Frontal cortex (tissue), 4 donors: ENCODE measurements around the gene P2RY1. TPM values are rescaled to one million over a fixed set of nuclear protein-coding genes. Genes with fewer than 3 reads are reported as not detected.

Experiments
- DNase-seq, 2 donors: peaks; one replicate each; pipeline ENCODE4 v3.0.0; 2012; ENCODE audit warnings: low spot score in 2 of 2
- FAIRE-seq: peaks from 2 replicates; lab custom pipeline; 2012; peaks lifted over from hg19 to GRCh38; lab: Jason Lieb, UNC
- total RNA-seq: library from RNA; depleted of rRNA; stranded (reverse); fragments of >200 nt; gene quantifications from one replicate; pipeline ENCODE4 v1.2.3, GENCODE V29; 2014
- donor health status: control.
- donor health status: control.
- donor health status: control.

The P2RY1 gene
- total RNA-seq, result 33.8 TPM

GRCh38 chr3:152834776-152835600 lies at the start of gene P2RY1:
Gene P2RY1 (plus strand): TSS chr3:152835131. CDS start chr3:152835783, 652 bp downstream.
- no peak for FAIRE-seq

DNA sequence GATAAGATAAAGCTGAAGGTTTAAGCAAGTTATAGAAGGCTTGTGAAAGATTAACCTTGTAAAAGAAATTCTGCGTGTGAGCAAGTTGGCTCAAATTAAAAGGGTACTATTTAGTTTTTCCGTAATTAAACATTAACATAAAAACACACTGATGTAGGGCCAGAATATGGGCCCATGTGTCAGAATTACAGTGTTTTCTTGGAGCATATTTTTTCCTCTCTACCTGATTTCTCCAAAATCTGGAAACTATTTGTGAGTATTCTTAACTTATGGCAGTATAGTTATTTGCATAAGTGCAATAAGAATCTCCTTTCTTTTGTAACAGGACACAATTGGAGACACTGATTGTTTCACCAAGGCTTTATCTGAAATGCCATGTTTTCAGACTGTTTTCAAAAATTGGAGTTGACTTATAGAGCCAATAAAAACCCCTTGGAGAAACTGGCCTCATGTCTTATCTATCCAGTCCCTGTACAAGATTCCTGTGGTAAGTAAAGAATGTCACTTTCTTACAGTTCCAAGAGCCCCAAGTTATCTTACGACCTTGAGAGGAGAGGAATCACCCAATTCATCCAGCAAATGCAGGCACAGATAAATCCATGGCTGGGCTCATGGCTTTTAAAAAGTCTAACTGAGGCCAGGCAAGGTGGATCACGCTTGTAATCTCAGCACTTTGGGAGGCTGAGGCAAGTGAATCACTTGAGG lies 47.8 kb upstream of the P2RY1 start:
- DNase-seq, result no peak
- FAIRE-seq, result no peak

More at GRCh38 chr3:152834776-152835600, at the start of gene P2RY1:
- DNase-seq, result peak; percentile 48 to 55

- no peak for DNase-seq
- FAIRE-seq, result no peak
Observed at GRCh38 chr3:152790651-152791387, 44.1 kb upstream of the P2RY1 start.

DNA sequence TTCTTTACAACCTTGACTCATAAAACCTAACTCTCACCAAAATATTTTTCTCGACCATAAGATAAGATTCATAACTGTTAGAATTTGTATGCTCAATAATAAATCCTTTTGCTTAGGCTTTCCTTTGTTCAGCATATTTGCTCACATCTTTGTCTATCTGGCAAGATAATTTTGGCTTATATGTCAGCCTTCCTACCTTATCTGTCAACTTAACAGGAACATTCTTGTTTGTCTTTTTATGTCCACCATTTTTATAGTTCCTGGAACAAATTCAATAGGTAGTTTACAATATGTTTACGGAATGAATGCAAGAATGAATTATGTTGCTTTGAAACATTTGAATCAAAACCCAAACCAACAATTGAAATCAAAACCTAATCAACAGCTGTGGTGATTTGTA lies 41.0 kb upstream of the P2RY1 start:
- no peak for FAIRE-seq
- DNase-seq, result no peak

GRCh38 chr3:152797751-152798432 lies 37.0 kb upstream of the P2RY1 start:
- no peak for DNase-seq
- FAIRE-seq, result no peak

DNA sequence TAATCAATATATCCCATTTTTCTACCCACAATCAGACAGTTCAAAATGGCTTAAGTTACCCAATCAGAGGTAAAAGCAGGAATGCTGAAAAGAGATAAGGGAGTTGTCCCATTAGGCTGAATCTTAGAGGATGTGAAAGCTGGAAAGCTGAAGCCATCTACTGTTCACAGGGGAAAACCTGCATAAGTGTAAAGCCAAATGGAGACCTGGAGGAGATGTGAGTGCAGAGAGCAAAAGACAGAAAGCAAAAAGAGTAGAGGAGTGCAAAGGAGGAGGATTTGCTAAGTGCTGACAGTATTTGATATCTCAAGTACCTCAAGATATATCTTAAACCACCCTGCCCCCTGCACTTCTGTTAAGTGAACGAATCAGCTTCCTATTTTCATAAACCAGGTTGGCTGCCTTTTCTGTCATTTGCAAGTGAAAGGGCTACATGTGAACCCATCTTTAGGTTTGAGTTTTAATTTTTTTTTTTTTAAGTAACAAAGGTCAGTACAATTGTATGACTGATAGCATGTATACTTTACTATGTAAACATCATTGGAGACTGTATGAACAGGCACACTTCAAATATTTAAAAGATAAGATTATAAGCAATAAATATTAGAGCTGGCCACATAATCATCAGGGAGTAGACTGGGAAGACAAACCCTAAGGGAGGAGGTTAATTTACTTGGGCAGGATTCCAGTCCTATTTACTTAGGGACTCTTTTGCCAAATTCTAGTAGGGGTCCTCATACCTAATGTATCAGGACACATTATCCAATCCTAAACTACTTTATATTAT lies 22.8 kb upstream of the P2RY1 start:
- FAIRE-seq (no peak), DNase-seq (no peak)

GRCh38 chr3:152817400-152817799 lies 17.5 kb upstream of the P2RY1 start:
- FAIRE-seq, result no peak
- DNase-seq, result no peak

DNA sequence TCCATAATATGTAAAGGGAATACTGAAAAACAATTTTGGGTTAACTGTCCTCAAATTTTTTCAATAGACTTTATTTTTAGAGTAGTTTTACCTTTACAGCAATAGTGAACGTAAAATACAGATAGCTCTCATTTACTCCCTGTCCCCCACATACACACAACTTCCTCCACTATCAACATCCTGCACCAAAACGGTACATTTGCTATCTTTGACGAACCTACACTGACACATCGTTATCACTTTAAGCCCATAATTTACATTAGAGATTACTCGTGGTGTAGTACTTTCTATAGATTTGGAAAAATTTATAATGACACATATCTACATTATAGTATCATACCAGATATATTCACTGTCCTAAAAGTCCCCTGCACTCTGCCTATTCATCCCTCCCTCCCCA lies 16.9 kb upstream of the P2RY1 start:
- DNase-seq (no peak), FAIRE-seq (no peak)

DNA sequence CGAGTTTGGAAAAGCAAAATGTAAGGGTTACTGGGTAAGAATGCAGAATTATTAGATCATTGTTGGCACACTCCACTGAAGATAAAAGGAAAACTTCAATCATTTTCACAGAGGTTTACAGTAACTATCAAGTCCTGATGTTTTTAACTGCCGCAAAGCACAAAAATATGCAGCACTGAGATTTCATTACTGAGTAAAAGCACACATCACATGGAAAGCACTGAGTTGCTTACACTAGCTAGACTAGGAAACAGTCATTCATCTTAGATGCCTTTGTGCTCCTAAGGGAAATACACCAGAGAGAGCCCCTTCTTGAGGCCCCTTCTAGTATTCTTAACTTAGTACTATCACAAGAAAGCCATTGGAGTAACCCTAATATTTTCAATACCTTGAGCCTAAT lies 11.8 kb upstream of the P2RY1 start:
- DNase-seq (no peak), FAIRE-seq (no peak)

DNA sequence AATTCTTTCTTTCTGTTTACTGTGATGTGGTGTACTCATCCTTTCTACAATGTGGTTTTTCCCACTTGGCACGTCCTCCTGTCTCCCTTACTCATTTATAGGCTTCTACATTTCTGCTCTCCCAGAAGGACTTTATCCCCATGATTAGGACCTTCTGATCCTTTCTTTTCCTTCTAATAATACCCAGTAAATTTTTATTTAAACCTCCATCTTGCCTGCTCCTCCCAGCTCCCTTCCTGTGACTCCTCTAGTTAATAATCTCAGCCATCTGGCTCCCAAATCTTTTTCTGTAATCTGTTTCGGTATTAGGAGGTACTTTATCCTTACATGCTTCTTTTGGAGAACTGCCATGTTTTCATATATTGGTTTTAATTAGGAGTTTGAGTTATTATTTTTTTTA lies 11.2 kb upstream of the P2RY1 start:
- no peak for DNase-seq
- no peak for FAIRE-seq

- DNase-seq (no peak), FAIRE-seq (no peak)
Observed at GRCh38 chr3:152825566-152825965, 9.4 kb upstream of the P2RY1 start.

GRCh38 chr3:152826476-152826875 lies 8.5 kb upstream of the P2RY1 start:
- no peak for DNase-seq
- no peak for FAIRE-seq

GRCh38 chr3:152827313-152827712 lies 7.6 kb upstream of the P2RY1 start:
- FAIRE-seq, result no peak
- DNase-seq, result no peak

GRCh38 chr3:152828075-152828840 lies 6.7 kb upstream of the P2RY1 start:
- DNase-seq (no peak), FAIRE-seq (no peak)

DNA sequence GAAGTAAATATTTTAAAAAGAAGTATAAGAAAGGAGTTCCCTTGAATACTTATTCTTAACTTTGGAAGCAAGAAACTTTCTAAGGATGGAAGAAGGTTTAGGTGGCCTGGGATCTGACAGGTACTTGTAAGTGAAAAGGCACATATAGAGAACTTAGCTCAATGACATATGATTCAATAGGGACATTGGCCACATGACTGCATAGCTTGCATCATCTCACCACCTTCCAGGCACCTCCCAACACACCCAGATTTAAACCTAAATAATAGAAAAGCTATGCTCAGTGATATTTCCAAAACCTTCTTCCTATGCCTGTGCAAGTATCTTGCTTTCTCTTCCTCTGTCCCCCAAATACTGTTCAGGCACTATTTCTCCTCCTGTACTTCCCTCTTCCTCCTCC lies 4.7 kb upstream of the P2RY1 start:
- DNase-seq, result no peak
- no peak for FAIRE-seq

DNA sequence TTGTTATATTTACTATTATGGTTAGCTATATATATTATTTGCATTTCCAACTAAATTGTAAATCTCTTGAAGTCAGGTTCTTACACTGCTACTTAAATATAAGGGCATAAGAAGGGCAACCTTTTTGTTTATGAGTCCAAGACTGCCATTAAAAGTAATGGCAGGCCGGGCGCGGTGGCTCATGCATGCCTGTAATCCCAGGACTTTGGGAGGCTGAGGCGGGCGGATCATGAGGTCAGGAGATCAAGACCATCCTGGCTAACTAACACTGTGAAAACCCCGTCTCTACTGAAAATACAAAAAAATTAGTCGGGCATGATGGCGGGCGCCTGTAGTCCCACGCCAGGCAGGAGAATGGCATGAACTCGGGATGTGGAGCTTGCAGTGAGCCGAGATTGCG lies 2.9 kb upstream of the P2RY1 start:
- DNase-seq (no peak), FAIRE-seq (no peak)

DNA sequence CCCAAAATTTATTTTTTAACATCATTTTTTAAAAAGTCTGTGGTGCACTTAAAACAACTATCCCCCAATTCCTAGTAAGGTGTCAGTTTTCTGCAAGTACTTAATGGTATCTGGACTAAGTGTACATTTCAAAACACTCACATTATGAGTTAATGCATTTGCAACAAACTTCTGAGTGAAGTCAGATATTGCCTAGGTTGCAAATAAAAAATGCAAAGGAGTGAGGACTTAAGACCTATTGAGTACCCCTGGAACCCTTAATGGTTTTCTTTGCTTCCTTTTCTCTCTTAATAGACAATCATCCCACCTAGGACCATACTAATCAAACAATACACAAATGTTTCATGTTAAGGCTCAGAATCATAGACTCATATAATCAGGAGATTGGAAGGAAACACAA lies 1.8 kb upstream of the P2RY1 start:
- no peak for FAIRE-seq
- DNase-seq, result no peak

- DNase-seq (no peak), FAIRE-seq (no peak)
Observed at GRCh38 chr3:152834191-152834775, 648 bp upstream of the P2RY1 start.
